ENCODE results near the gene SEMA3A.
A peak's percentile ranks its signal among the peaks of the same experiment; 100 is the strongest.
"Not testable (repeated sequence)": the region's sequence is repeated elsewhere in the genome, so short reads cannot be mapped to it uniquely, and the experiment has no call there.

Gene SEMA3A

DNA sequence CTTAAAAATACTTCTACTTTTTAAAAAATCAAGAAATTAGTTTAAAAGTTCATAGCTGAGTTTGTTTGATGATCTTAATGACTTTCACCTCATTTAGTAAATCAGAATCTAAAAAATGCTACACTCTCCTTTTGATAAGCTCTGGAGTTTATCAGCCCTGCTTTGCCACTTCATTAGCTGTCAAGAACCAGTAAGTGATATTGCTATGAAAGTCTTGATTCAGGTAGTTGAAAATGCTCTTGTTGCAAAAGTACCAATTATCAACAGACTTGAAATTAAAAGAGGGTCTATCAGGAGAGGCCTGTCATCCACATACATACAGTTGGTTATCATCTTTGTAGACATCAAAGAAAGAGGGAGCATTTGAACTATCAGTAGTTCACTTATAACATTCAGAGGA is 41.6 kb downstream of the SEMA3A start:
- peak; percentile 25 for DNase-seq

DNA sequence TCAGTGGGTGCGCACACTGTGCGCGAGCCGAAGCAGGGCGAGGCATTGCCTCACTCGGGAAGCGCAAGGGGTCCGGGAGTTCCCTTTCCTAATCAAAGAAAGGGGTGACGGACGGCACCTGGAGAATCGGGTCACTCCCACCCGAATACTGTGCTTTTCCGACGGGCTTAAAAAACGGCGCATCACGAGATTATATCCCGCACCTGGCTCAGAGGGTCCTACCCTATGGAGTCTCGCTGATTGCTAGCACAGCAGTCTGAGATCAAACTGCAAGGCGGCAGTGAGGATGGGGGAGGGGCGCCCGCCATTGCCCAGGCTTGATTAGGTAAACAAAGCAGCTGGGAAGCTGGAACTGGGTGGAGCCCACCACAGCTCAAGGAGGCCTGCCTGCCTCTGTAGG is 44.2 kb downstream of the SEMA3A start:
- DNase-seq: not testable (repeated sequence)

DNA sequence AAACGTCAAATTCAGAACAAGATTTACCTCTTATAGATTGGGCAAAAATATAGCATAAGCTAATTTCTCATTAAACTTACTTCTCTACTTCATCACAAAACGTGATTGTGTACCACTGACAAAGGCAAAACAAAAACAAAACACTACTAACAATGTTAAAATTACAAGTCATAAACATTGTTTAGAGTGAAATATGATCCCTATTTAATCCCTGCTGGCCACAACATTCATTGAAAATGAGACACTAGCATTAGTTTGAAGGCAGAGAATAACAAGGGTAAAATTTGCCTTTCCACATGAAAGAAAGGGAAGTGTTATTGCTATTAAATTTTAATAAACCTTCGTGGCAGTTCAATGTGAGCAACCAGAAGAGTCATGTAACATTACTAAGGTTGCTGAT is 45.0 kb downstream of the SEMA3A start:
- no peak for DNase-seq

DNA sequence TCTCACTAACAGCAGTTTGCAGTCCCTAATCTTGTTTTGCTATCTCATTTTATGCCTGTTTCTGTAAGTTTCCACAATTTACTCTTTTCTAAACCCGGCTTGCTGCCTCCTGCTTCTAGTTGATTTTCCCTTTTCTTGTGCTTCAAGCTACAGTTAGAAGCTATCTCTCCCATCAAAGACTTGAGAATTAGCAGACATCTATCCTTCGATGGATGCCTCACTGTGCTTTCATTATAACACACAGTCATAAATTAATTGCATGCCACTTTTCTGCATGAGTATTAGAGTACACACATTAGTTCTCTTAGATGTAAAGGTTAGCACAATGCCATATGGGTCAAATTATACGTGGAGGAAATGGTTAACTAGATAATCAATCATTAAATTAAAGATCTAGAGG is 48.7 kb downstream of the SEMA3A start:
- DNase-seq: no peak

DNA sequence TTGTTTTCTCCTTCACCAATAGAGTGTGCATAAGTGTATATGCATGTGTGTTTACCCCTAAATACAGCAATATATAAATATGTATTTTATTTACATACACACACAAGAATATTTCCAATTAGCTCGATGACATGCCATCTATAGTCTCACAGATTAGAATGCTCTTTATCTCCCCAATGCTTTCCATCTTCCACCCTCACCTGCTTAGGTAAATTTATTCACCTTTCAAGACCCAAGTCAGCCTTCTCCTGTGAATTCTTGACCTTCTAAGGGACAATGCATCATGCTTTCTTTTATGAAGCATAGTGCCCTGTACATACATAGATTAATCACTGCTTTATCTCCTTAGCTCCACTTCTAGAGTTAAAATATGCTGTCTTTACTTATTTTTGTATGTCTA is 49.7 kb downstream of the SEMA3A start:
- DNase-seq: no peak

DNA sequence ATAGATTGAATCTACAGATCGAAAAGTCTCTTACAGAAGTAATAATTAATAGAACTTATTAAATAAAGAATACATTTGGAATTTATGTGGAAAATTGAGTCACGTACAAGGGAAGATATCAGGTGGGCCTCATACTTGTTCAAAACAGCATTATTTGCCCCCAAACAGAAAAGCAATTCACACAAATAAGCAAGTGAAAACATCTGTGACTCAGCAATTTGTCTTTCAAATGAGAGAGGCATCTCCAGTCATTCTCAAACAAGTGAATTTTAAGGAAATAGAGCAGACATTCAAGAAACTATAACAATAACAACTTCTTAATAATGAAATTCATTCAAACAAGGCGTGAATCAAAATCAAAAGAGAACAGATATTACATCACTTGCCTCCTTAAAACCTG is 50.1 kb downstream of the SEMA3A start:
- DNase-seq: no peak

DNA sequence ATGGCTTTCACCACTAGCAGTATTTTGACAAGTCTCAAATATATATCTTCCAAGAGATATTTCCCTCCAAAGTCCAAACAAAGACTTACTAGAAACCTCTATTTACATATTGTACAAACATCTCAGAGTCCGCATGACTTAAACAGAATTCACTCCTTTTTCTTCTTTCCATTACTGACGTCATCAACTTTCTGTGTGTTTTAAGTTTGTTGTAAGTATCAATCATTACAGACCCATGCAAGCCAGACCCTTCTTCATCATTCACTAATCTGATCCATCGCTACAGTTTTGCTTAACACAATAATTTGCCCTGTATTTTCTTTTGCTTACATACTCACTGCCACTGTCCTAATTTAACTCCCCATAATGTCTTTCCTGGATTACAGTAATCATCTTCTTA is 51.9 kb downstream of the SEMA3A start:
- DNase-seq: no peak

DNA sequence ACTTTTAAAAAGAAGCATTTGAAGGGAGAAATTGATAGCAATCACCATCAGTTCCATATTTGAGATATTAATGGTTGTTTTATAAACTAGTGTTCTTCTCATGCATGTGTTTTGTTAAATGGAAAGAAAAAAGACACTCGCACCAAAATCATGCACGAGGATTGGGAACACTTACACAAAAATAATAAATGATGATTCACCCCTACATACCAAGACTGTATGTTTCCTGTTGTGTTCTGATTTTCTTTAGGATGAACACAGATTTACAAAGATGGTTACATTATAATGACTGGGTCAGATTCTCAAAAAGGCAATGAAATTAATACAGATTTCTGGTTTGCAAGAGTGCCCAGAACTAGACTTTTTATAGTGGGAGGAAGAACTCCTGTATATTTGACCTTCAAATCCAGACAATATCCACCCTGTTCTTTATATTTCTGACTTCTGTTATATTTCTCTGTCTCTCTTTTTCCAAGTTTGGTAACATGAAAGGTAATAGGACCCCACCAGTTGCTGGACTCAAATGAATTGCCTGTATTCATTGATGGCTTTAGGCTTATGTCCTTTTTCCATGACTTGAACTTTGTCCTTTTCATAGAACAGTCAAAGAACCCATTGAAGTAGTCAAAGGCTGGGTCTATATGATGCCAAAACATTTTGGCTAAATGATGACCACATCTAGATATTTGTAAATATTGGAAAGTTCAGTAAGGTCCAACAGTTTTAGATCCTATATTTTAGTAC is 54.4 kb downstream of the SEMA3A start:
- no peak for DNase-seq

DNA sequence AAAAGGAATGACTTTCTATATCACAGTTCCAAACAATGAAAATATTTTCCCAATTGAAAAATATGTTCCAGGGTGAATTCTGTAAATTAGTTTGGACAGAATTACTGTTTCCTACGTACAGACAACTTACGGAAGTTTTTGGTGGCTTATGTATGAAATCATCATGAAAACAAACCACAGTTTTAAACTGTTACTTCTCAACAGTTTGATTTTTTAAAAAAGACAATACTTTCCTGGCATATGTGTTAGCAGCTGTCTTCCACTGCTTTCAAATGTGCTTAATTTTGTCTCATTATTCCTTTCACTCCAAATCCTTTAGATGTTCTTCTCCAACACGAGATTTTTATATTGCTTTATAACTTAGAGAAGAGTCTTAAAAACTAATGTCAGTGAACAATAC is 56.2 kb downstream of the SEMA3A start:
- no peak for DNase-seq

DNA sequence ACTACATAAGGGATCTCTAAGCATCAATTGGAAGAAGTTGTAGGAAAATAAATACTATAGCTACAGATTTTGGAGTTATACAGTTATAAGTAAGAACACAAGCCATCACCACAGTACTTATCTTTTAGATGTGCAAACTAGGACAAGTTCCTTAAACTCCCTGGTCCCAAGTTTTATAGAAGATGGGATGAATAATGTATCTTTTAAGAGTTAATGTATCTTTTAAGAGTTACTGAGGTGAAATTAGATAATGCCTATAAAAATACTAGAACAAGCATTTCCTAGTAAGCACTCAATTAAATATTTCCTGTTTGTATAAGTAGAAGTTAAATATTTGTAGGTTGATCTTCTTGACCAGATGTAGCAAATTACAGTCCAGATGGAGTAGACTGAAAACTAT is 56.8 kb downstream of the SEMA3A start:
- DNase-seq: no peak

DNA sequence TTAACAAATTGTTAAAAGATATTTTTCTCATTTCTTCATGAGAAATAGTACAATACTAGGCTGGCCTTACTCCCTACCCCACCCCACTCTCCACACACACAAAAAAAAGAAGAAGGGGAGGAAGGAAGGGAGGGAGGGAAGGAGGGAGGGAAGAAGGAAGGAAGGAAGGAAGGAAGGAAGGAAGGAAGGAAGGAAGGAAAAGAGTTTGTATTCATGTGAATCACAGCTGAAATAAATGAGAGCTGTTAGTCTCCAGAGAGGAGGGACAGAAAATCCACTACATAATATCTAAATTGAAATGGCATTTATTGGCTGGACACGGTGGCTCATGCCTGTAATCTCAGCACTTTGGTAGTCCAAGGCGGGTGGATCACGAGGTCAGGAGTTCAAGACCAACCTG is 57.8 kb downstream of the SEMA3A start:
- DNase-seq: no peak

DNA sequence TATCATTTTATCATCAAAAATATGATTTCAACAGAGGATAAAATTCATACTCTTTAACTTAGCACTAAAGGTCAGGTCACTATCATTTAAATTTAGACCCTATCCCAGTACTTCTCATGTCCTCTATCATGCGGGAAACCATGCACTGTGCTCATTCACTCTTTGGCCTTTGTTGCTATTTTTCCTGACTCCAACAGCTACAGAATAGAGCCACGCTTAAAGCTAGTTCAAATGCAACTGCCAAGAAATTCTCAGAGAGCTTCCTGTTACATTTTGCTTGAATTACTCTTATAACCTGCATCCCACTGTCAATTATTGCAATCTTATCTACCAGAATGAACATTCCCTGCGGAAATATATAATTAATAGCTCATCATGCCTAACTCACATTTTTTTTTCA is 58.3 kb downstream of the SEMA3A start:
- DNase-seq: no peak

DNA sequence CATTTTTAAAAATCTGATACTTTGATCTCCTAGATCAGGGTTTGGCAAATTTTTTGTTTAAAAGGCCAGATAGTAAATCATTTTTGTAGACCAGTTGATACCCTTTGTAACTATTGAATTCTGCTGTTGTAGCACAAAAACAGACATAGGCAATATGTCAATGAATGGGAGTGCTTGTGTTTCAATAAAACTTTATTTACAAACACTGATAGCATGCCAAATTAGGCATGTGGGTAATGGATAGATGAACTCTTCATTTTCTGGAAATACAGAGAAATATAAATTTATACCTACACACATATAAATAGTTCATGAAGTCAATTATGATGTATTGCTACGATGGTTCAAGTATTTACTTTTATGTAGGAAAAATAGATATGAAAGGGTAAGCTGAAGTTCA is 60.4 kb downstream of the SEMA3A start:
- no peak for DNase-seq

DNA sequence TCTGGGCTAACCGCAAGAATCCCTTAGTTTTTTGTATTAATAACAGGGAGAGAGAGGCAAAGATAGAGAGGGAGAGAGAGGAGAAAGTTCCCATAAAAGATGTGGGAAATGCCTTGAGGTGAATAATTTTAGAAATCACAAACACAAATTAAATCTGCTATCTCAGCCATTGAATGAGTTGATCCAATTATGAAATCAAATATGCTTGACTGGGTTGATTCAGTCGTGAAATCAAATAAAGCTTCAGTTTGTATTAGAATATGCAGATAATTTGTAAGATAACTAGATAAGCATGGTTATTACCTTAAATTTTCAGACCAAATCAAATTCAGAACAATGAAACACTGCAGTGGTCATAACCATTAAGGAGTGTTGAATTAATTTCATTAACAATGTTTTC is 68.9 kb downstream of the SEMA3A start:
- DNase-seq: no peak

DNA sequence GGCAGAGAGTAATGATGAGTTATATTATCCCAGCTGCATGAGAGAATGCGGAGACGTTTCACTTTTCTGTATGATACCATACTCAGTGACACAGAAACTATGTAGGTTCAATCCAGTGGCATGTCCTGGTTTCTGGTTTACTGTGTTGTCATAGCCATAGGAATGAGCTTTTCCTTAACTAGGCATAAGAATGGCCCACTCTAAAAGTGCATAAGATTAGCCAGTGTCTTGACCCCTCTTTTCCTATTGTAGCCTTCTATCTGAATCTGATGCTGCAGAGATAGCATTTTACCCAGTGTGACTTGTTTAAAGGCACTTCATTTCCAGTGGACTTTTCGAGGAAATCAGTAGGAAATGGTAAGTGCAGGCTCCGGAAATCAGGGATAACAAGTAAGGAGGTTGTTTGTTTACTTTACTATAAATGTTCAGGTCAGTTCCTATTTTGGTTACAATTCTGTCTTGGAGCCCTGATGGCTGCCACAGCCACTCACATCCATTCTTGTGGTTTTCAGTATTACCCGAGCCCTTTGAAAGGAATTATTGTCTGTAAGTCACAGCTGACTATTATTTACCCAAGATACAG is 70.5 kb downstream of the SEMA3A start:
- DNase-seq: no peak

DNA sequence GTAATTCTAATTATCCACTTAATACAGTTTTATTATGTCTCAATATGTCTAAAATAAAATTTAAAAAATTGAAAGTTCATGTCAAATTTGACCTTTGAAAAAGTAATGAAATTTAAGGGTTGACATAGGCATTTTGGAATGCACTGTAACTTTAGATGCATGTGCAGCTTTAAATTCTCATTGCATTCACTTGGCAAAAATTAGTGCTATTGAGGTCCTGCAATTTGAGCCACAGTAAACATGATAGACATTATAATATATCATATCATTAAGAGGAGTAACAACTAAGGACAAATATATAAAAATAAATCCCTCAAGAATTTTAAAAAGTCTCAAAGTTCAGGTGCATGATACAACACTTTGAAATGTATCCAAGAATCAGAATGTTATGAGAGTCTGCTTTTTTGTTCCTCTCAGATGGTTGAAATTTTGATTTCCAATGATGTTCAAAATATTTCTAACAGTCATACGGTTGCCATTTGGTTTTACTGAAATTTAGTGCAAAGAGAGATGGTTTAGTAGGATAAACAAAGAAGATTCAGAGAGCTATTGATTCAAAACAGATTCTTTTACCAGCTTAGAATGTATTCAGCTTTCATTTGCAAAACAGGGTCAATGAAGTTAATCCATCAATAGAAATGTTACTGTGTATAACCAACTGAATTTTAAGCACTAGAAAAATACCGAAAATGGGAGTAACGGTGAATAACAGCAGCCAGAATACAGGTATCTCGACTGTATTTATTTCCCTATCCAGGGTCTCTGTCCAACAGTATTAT is 71.8 kb downstream of the SEMA3A start:
- no peak for DNase-seq

DNA sequence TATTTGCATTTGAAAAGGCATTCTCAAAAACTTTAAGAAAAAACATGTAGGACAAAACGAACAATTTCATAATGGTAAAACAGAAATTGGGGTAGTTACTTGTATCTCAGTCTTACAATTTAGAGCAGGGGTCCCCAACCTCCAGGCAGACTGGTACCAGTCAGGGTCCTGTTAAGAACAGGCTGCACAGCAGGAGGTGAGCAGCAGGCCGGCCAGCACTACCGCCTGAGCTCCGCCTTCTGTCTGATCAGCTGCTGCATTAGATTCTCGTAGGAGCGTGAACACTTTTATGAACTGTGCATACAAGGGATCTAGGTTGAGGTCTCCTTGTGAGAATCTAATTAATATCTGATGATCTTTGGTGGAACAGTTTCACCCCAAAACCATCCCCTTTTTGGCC is 77.3 kb downstream of the SEMA3A start:
- DNase-seq: no peak

DNA sequence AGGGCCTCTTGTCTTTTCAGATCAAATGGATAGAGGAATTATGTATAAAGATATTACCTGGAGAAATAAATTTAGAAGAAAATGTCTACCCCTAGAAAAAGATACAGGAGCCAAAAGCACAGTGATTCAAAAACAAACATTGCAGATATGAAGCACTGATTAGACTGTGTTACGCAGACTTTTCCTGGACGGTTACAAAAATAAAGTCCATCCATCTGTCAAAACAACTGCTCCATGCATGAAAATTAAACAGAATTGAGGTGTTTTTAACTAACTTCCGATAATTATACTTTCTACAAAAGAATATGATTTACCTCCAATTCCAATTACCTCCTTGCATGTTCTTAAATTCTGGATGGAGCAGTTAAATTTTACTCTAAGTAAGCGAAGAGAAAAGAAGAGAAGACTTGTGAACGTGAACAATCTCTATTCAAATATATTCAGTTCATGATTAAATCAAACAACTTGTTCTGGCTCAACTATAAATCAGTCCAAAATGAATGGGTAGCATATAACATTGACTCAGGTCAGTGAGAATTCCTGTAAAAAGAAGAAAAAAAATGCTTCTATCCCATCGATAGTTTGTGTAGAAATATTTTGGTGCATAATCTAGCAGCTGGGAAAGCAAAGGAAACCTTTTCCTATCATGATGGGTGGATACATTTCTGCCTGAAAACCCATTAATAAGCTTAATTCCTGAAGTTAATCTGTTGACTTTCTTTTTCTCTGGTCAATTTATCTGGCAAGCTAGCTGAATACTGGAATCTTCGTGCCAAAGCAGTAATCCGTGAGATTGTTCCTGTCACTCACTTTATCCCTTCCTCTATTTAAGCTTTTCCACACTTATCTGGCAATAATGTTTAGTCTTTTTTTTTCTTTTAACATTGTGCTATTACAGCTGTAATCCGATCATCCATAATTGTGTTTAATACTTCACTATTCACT is 80.4 kb downstream of the SEMA3A start:
- DNase-seq: no peak

DNA sequence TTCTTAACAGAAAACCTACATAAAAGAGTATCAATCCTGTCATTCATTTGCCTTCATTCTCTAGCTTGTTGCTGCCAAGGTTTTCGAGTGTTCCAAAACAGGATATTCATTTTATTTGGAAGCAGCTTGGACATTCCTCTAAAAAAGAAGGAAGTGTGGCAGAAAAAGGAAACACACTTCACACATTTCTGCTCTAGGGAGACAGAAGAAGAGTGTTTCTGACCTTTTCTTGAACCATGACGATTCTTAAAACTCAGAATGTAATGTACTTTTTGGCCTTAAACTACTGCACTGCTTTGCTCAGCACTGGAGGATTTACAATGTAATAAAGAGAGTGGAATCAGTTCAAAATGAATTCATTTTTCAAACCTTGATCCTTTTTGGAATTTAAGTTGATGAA is 81.3 kb downstream of the SEMA3A start:
- no peak for DNase-seq

DNA sequence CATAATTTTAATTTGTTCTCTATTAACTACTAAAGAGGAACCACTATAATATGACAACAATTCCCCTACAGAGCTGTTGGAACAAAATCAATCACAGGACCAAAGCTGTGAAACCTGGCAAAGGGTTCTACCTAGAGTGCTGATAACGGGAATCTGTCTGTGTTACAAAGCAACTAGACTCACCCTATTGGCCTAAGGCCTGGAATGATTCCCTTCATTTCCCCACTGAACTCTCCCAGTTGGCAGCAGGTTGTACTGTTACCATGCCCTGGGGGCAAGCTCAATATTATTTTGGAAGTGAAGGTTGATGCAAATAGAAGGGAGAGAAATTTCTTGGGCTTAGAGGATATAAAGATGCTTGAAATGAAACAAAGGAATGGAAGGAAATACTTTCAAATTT is 81.8 kb downstream of the SEMA3A start:
- DNase-seq: peak; percentile 0

DNA sequence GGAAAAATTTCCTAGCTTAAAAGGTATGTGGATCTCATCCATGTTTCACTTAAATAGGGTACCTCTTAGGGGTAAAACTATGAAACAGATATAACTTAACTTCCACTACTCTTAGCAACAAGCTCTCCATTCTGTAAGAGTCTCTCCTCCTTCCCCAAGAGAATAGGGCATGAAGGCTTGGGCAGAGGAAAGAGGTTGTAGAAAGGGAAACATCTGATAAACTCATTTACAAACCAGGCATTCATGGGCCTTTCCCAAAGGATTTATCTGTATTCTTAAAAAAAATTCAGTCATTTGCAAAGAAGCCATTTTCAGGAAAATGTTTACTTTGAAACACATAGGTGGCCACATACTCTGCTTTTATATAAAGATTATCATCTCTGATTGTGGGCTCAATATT is 82.7 kb downstream of the SEMA3A start:
- no peak for DNase-seq

DNA sequence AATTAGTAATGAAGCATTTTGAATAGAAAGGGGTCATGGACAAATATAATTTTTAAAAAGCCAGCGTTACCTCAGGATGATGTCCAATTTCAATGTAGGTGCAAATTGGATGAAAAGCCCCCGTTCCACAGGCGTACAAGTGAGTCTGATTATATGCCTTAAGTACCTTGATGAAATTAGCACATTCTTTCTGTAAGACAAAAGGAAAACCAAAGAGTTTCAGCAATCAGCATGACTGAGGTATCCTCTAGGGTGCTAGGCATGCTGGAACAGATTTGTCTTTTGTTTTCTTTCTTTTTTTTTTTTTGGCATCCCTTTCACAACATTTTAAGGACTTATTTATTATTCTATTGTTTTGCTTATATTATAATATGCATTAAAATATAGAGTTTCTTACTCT is 84.2 kb downstream of the SEMA3A start:
- no peak for DNase-seq

DNA sequence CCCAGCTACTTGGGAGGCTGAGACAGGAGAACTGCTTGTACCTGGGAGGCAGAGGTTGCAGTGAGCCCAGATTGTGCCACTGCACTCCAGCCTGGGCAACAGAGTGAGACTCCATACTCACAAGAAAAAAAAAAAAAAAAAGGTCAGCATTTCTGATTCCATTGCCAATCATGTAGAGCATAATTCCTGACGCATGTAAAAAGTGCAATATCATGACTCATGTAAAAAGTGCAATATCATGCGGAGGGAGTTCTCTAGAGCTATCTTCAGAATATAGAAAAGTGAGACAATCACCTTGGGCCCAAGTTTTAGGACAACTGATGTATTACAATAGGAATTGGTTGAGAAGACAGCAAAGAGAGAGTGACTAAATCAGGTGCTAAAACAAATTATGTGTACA is 85.8 kb downstream of the SEMA3A start:
- no peak for DNase-seq
